Urothelium cell line (cell line): ENCODE data around the gene SATB1.

Experiments
- DNase-seq: peaks from one replicate; pipeline ENCODE4 v3.0.0; 2011; ENCODE audit warnings: low spot score, mixed read lengths
- FAIRE-seq: peaks from 2 replicates; lab custom pipeline; 2011; peaks lifted over from hg19 to GRCh38; lab: Jason Lieb, UNC

Gene SATB1

GRCh38 chr3:18297126-18297525 is 128.0 kb downstream of the SATB1 start:
- no peak for FAIRE-seq
- no peak for DNase-seq
